ENCODE data around the gene STMND1. TPM values are rescaled to one million over a fixed set of nuclear protein-coding genes. Genes with fewer than 3 reads are reported as not detected.

Gene STMND1
- total RNA-seq, result not detected
- not detected for polyA plus RNA-seq
- long read RNA-seq, donor 1, result 0 reads
- long read RNA-seq, donor 2, result 0 reads

DNA sequence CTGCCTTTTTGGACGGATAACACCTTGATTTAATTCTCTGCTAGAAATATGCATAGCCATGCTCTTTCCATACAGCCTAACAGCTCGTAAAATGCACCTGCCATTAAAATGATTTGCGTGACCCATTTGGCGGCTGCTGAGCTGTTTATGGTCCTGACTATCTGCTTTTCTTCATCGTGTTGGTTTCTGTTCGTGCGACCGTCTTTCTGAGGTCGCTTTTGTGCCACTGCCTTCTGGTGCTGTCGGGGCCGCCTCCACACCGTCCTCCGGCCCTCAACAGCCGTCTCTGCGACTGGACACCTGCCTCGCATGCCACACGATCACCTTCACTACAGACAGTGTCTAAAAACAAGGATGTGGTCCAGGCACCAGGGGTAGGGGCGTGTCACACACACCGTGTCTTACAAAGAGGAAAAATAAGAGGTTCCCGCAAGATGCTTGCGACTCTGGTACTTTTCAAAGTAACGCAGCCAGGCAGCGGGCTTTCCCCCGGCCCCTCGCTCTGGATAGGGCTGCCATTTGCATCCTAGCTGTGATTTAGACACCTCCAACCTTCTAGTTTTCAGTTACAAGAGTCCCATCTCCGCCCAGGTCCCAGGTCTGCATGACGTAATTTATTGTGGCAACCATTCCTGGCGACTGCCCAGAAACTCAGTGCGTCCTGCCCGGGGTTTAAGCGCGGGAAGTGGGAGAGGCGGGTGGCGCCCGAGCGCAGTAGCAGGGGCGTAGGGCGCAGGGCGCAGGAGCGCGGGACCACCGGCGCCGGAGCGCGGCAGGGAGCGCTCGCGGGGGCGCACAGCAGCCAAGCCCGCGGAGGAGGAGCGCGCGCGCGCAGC is at the start of gene STMND1:
Gene STMND1, plus strand, starts transcription at position 629 of the 836 bp plus-strand sequence. CDS start 208 bp downstream, outside the sequence.
- H3K27ac ChIP-seq, result no peak within 1 kb of the TSS
- DNase-seq (peak; percentile 26 to 61), ATAC-seq (peak; percentile 37 to 59 (median 56))
- 2 to 3% (median 3%) methylated on average over 57 of the region's 57 CpGs for WGBS, 3 donors
- intact Hi-C loops (cut with DNase I), result no loop called here
- H3K36me3 ChIP-seq (ENCODE audit: insufficient read depth in 1 of 2, low read depth in 1 of 2), result no peaks in the 10 kb centered on the region
- peak within 1 kb of the TSS; percentile 68 for H3K4me3 ChIP-seq
- H3K4me1 ChIP-seq, result peaks cover 6% of the 10 kb centered on the region
- no peaks in the 10 kb centered on the region for H3K9me3 ChIP-seq
- TF ChIP-seq, protein P1, sequence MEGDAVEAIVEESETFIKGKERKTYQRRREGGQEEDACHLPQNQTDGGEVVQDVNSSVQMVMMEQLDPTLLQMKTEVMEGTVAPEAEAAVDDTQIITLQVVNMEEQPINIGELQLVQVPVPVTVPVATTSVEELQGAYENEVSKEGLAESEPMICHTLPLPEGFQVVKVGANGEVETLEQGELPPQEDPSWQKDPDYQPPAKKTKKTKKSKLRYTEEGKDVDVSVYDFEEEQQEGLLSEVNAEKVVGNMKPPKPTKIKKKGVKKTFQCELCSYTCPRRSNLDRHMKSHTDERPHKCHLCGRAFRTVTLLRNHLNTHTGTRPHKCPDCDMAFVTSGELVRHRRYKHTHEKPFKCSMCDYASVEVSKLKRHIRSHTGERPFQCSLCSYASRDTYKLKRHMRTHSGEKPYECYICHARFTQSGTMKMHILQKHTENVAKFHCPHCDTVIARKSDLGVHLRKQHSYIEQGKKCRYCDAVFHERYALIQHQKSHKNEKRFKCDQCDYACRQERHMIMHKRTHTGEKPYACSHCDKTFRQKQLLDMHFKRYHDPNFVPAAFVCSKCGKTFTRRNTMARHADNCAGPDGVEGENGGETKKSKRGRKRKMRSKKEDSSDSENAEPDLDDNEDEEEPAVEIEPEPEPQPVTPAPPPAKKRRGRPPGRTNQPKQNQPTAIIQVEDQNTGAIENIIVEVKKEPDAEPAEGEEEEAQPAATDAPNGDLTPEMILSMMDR (IDR thresholded peaks at IDR 0.05), result no peak
- peaks cover 0 to 15% (median 5%) of the 10 kb centered on the region in 3 donors for H3K27me3 ChIP-seq (ENCODE audit: insufficient read depth in 3 of 3, low read length in 2 of 3)

DNA sequence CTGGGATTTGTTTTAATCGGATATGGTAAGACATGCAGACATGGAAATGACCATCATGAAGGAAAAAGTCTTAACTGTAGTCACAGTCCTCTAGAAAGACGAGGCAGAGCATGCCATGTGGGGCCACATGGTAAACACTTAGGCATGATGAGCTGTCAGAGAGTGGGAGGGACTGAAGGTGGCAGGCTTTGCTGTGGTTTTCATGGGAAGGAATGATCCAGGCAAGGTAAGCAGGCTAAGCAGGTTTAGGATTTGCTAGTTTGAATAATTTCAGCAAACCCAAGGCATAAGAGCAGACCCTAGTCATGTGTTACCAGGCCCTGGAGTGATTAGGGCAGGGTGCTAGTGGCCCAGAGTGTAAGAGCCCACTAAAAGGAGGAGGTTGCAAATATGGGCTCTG is 47.2 kb upstream of the STMND1 start:
- WGBS, 3 donors, result 89 to 93% (median 93%) methylated on average over 2 of the region's 2 CpGs
- DNase-seq (no peak), ATAC-seq (no peak)
- H3K27me3 ChIP-seq (ENCODE audit: insufficient read depth in 3 of 3, low read length in 2 of 3), result peaks cover 0 to 6% (median 0%) of the 10 kb centered on the region in 3 donors
- no peaks in the 10 kb centered on the region for H3K9me3 ChIP-seq
- no peak overlapping the region for H3K27ac ChIP-seq
- TF ChIP-seq, protein P1 (IDR thresholded peaks at IDR 0.05), result no peak
- H3K36me3 ChIP-seq (ENCODE audit: insufficient read depth in 1 of 2, low read depth in 1 of 2), result no peaks in the 10 kb centered on the region
- intact Hi-C loops (cut with DNase I), result no loop called here
- no peak overlapping the region for H3K4me3 ChIP-seq
- H3K4me1 ChIP-seq, result no peaks in the 10 kb centered on the region

DNA sequence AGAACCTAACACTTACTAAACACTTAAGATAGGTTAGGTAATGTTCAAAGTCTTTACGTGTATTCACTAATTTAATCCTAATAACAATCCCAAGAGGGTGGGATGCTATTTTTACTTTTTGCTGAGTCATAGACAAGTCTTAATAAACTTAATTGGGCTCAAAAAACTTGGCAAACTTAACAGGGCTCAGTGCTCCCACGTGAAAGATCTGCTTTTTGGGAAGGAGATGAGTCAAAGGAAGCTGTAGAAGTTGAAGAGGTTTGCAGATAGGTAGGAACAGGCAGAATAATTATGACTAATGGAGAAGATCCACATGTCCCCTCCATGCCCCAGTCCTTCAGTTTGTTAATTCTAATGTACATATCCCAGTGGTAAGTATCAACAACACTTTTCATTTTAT is 44.5 kb upstream of the STMND1 start:
- no peaks in the 10 kb centered on the region for H3K9me3 ChIP-seq
- 42 to 54% (median 48%) methylated on average over 2 of the region's 2 CpGs for WGBS, 3 donors
- no peaks in the 10 kb centered on the region for H3K27me3 ChIP-seq (ENCODE audit: insufficient read depth in 3 of 3, low read length in 2 of 3)
- H3K36me3 ChIP-seq (ENCODE audit: insufficient read depth in 1 of 2, low read depth in 1 of 2), result no peaks in the 10 kb centered on the region
- ATAC-seq (no peak), DNase-seq (no peak)
- H3K4me3 ChIP-seq, result no peak overlapping the region
- no peak overlapping the region for H3K27ac ChIP-seq
- H3K4me1 ChIP-seq, result no peaks in the 10 kb centered on the region
- intact Hi-C loops (cut with DNase I), result no loop called here
- TF ChIP-seq, protein P1 (IDR thresholded peaks at IDR 0.05), result no peak

DNA sequence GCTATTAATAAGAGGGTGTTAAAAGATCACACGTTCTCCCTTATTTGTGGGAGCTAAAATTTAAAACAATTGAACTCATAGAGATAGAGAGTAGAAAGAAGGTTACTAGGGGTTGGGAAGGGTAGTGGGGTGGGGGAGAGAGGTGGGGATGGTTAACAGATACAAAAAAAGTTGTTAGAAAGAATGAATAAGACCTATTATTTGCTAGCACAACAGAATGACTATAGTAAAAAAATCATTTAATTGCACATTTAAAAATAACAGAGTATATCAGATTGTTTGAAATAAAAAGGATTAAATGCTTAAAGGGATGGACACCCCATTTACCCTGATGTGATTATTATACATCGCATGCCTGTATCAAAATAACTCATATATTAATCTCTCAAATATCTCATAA is 43.3 kb upstream of the STMND1 start:
- ATAC-seq (no peak), DNase-seq (no peak)
- intact Hi-C loops (cut with DNase I), result no loop called here
- WGBS, 3 donors, result 80 to 90% (median 81%) methylated on average over 2 of the region's 2 CpGs
- Histone ChIP-seq H3K36me3 (ENCODE audit: insufficient read depth in 1 of 2, low read depth in 1 of 2) (no peaks in the 10 kb centered on the region), H3K4me1 (no peaks in the 10 kb centered on the region), H3K9me3 (no peaks in the 10 kb centered on the region), H3K27ac (no peak overlapping the region), H3K4me3 (no peak overlapping the region), H3K27me3 (ENCODE audit: insufficient read depth in 3 of 3, low read length in 2 of 3) (no peaks in the 10 kb centered on the region)
- TF ChIP-seq, protein P1 (IDR thresholded peaks at IDR 0.05), result no peak

All from psoas muscle (tissue), 8 donors.